Smooth muscle cell (in vitro differentiated cells): ENCODE data around the gene CRIP1. TPM values are rescaled to one million over a fixed set of nuclear protein-coding genes. Genes with fewer than 3 reads are reported as not detected.

Source experiments
- DNase-seq: peaks from one replicate; lab custom pipeline; 2025; ENCODE audit not compliant: unreplicated experiment; lab: John Stamatoyannopoulos, UW
- H2AFZ ChIP-seq: fragments of 200-600 bp; sonication (generic); 2 replicates; pipeline ENCODE4 v1.6.0; 2016; ENCODE audit warnings: antibody characterized with exemption, low read depth, mild to moderate bottlenecking
- H3F3A ChIP-seq: fragments of 200-600 bp; sonication (generic); 2 replicates; pipeline ENCODE4 v1.6.0; 2017; ENCODE audit warnings: antibody characterized with exemption, low read depth
- H3K27ac ChIP-seq: fragments of 200-600 bp; sonication (generic); 2 replicates; pipeline ENCODE4 v1.5.1; 2016; ENCODE audit warnings: low read depth, mild to moderate bottlenecking
- H3K27me3 ChIP-seq: fragments of 200-600 bp; sonication (generic); 2 replicates; pipeline ENCODE4 v1.6.1; 2016; ENCODE audit warnings: low read depth, mild to moderate bottlenecking
- H3K36me3 ChIP-seq: fragments of 200-600 bp; sonication (generic); 2 replicates; pipeline ENCODE4 v1.5.1; 2016; ENCODE audit warnings: low read depth
- H3K4me1 ChIP-seq: fragments of 200-600 bp; sonication (generic); 2 replicates; pipeline ENCODE4 v1.5.1; 2016; ENCODE audit warnings: low read depth
- H3K4me2 ChIP-seq: fragments of 200-600 bp; sonication (generic); 2 replicates; pipeline ENCODE4 v1.6.0; 2016; ENCODE audit warnings: mild to moderate bottlenecking
- H3K4me3 ChIP-seq: fragments of 200-600 bp; sonication (generic); 2 replicates; pipeline ENCODE4 v1.5.1; 2016; ENCODE audit warnings: mild to moderate bottlenecking
- H3K79me2 ChIP-seq: fragments of 200-600 bp; sonication (generic); 2 replicates; pipeline ENCODE4 v1.6.0; 2016; ENCODE audit warnings: low read depth, mild to moderate bottlenecking
- H3K9ac ChIP-seq: fragments of 200-600 bp; sonication (generic); 2 replicates; pipeline ENCODE4 v1.6.0; 2016; ENCODE audit warnings: low read depth
- H3K9me3 ChIP-seq: fragments of 200-600 bp; sonication (generic); replicated peaks from 2 replicates; pipeline ENCODE4 v1.5.1; 2016; ENCODE audit warnings: low read depth
- H4K20me1 ChIP-seq: fragments of 200-600 bp; sonication (generic); 2 replicates; pipeline ENCODE4 v1.6.0; 2016; ENCODE audit warnings: low read depth
- CTCF ChIP-seq: fragments of 200-600 bp; sonication (generic); IDR thresholded peaks from 2 replicates; pipeline ENCODE4 v1.5.1; 2017; ENCODE audit warnings: borderline replicate concordance, mild to moderate bottlenecking, antibody characterized with exemption; ENCODE audit not compliant: insufficient read depth, poor library complexity, severe bottlenecking
- WGBS: methylation state at CpG from one replicate; pipeline ENCODE4 v1.1.7; 2016; ENCODE audit warnings: low lambda C conversion rate; 5-methylcytosine and 5-hydroxymethylcytosine counted together
- polyA plus RNA-seq: library from polyadenylated mRNA; unstranded; fragments of >200 nt; fragmentation: Nextera tagmentation; extraction: Ambion mirVana; gene quantifications from 2 replicates; pipeline ENCODE4 v1.2.1, GENCODE V29; 2016
- total RNA-seq: library from RNA; depleted of rRNA; stranded (reverse); fragments of >200 nt; gene quantifications from 2 replicates; pipeline ENCODE4 v1.2.3, GENCODE V29; 2014

Gene CRIP1
- total and polyA plus RNA-seq, 2 experiments from 2014 or later, result 4.9 to 31.8 TPM

- no peaks in the 10 kb centered on the region for H3F3A ChIP-seq
- H3K27ac ChIP-seq, result no peak overlapping the region
- H3K9ac ChIP-seq, result no peak overlapping the region
- no peak overlapping the region for H3K4me2 ChIP-seq
- no peak for TF ChIP-seq CTCF
- DNase-seq, result no peak
- no peaks in the 10 kb centered on the region for H3K4me1 ChIP-seq
- no peaks in the 10 kb centered on the region for H3K9me3 ChIP-seq
- H4K20me1 ChIP-seq, result no peaks in the 10 kb centered on the region
- H3K36me3 ChIP-seq, result no peaks in the 10 kb centered on the region
- no peak overlapping the region for H2AFZ ChIP-seq
- H3K4me3 ChIP-seq, result no peak overlapping the region
- peaks cover 5% of the 10 kb centered on the region for H3K27me3 ChIP-seq
- WGBS, result 81% methylated on average over 12 of the region's 12 CpGs
- no peaks in the 10 kb centered on the region for H3K79me2 ChIP-seq
These were observed 21.9 kb downstream of the CRIP1 start for GRCh38 chr14:105508601-105509000.

- H3K4me2 ChIP-seq, result no peak overlapping the region
- H3K4me3 ChIP-seq, result no peak overlapping the region
- no peaks in the 10 kb centered on the region for H3K4me1 ChIP-seq
- no peaks in the 10 kb centered on the region for H4K20me1 ChIP-seq
- H3F3A ChIP-seq, result no peaks in the 10 kb centered on the region
- no peaks in the 10 kb centered on the region for H3K79me2 ChIP-seq
- 50% methylated on average over 5 of the region's 5 CpGs for WGBS
- H2AFZ ChIP-seq, result no peak overlapping the region
- no peak overlapping the region for H3K27ac ChIP-seq
- no peak for DNase-seq
- H3K9me3 ChIP-seq, result no peaks in the 10 kb centered on the region
- no peaks in the 10 kb centered on the region for H3K27me3 ChIP-seq
- no peaks in the 10 kb centered on the region for H3K36me3 ChIP-seq
- no peak for TF ChIP-seq CTCF
- H3K9ac ChIP-seq, result no peak overlapping the region
These were observed 30.4 kb downstream of the CRIP1 start for GRCh38 chr14:105517096-105517495.

GRCh38 chr14:105519946-105520698, 33.4 kb downstream of the CRIP1 start:
- Histone ChIP-seq H3K4me3 (no peak overlapping the region), H3K27me3 (no peaks in the 10 kb centered on the region), H3K9me3 (no peaks in the 10 kb centered on the region), H3K4me1 (no peaks in the 10 kb centered on the region), H2AFZ (no peak overlapping the region), H3F3A (no peaks in the 10 kb centered on the region), H3K79me2 (no peaks in the 10 kb centered on the region), H3K27ac (no peak overlapping the region), H4K20me1 (no peaks in the 10 kb centered on the region), H3K36me3 (no peaks in the 10 kb centered on the region), H3K4me2 (no peak overlapping the region), H3K9ac (no peak overlapping the region)
- no peak for DNase-seq
- WGBS, result 78% methylated on average over 14 of the region's 14 CpGs
- TF ChIP-seq CTCF, result no peak

- DNase-seq, result no peak
- Histone ChIP-seq H3K36me3 (no peaks in the 10 kb centered on the region), H3K4me2 (no peak overlapping the region), H3K9ac (no peak overlapping the region), H3K27me3 (no peaks in the 10 kb centered on the region), H4K20me1 (no peaks in the 10 kb centered on the region), H3K4me1 (no peaks in the 10 kb centered on the region), H3K9me3 (no peaks in the 10 kb centered on the region), H3K27ac (no peak overlapping the region), H2AFZ (no peak overlapping the region), H3K79me2 (no peaks in the 10 kb centered on the region), H3F3A (no peaks in the 10 kb centered on the region), H3K4me3 (no peak overlapping the region)
- TF ChIP-seq CTCF, result no peak
- WGBS, result 84% methylated on average over 9 of the region's 9 CpGs
These were observed 38.6 kb downstream of the CRIP1 start for GRCh38 chr14:105525326-105525725.
